Measurements from ENCODE around the gene HDHD3. TPM values are rescaled to one million over a fixed set of nuclear protein-coding genes. Genes with fewer than 3 reads are reported as not detected.
A peak's percentile ranks its signal among the peaks of the same experiment; 100 is the strongest.

The HDHD3 gene
- total RNA-seq, 1 experiment from 2014 or later = 11.6 TPM

GRCh38 chr9:113364951-113365350 is 11.8 kb downstream of the HDHD3 start:
- H3K4me3 ChIP-seq (ENCODE audit: low read length) = no peak overlapping the region
- H2AFZ ChIP-seq (ENCODE audit: low read length) = no peak overlapping the region
- H3K79me2 ChIP-seq (ENCODE audit: low read length) = no peaks in the 10 kb centered on the region
- H3K27ac ChIP-seq (ENCODE audit: low read length) = no peak overlapping the region
- H3K9me2 ChIP-seq (replicated peaks; ENCODE audit: insufficient read depth, low read length) = no peaks in the 10 kb centered on the region
- H3K9me3 ChIP-seq (ENCODE audit: low read length) = no peaks in the 10 kb centered on the region
- no peaks in the 10 kb centered on the region for H3K27me3 ChIP-seq (ENCODE audit: low read length)
- H4K20me1 ChIP-seq (ENCODE audit: insufficient read depth, low read depth, low read length) = no peaks in the 10 kb centered on the region
- H3K9ac ChIP-seq (ENCODE audit: low read length) = no peak overlapping the region
- no peaks in the 10 kb centered on the region for H3K36me3 ChIP-seq (ENCODE audit: insufficient read depth, low read length)
- H3K4me2 ChIP-seq (ENCODE audit: low read depth, low read length, poor library complexity, severe bottlenecking) = no peak overlapping the region
- no peak for DNase-seq
- H3K4me1 ChIP-seq (ENCODE audit: low read length) = no peaks in the 10 kb centered on the region

- no peak overlapping the region for H3K4me3 ChIP-seq (ENCODE audit: low read length)
- no peaks in the 10 kb centered on the region for H3K79me2 ChIP-seq (ENCODE audit: low read length)
- H3K36me3 ChIP-seq (ENCODE audit: insufficient read depth, low read length) = no peaks in the 10 kb centered on the region
- no peak overlapping the region for H3K27ac ChIP-seq (ENCODE audit: low read length)
- H3K9me3 ChIP-seq (ENCODE audit: low read length) = no peaks in the 10 kb centered on the region
- H3K9me2 ChIP-seq (replicated peaks; ENCODE audit: insufficient read depth, low read length) = no peaks in the 10 kb centered on the region
- no peaks in the 10 kb centered on the region for H3K27me3 ChIP-seq (ENCODE audit: low read length)
- no peak overlapping the region for H3K9ac ChIP-seq (ENCODE audit: low read length)
- DNase-seq = no peak
- no peak overlapping the region for H2AFZ ChIP-seq (ENCODE audit: low read length)
- H3K4me2 ChIP-seq (ENCODE audit: low read depth, low read length, poor library complexity, severe bottlenecking) = no peak overlapping the region
- no peaks in the 10 kb centered on the region for H3K4me1 ChIP-seq (ENCODE audit: low read length)
- no peaks in the 10 kb centered on the region for H4K20me1 ChIP-seq (ENCODE audit: insufficient read depth, low read depth, low read length)
Observed at GRCh38 chr9:113363336-113363735, 13.4 kb downstream of the HDHD3 start.

- H3K4me1 ChIP-seq (ENCODE audit: low read length) = no peaks in the 10 kb centered on the region
- no peak overlapping the region for H3K4me3 ChIP-seq (ENCODE audit: low read length)
- no peak overlapping the region for H2AFZ ChIP-seq (ENCODE audit: low read length)
- no peaks in the 10 kb centered on the region for H3K79me2 ChIP-seq (ENCODE audit: low read length)
- H3K9me3 ChIP-seq (ENCODE audit: low read length) = no peaks in the 10 kb centered on the region
- no peaks in the 10 kb centered on the region for H3K9me2 ChIP-seq (replicated peaks; ENCODE audit: insufficient read depth, low read length)
- no peak overlapping the region for H3K27ac ChIP-seq (ENCODE audit: low read length)
- no peaks in the 10 kb centered on the region for H4K20me1 ChIP-seq (ENCODE audit: insufficient read depth, low read depth, low read length)
- no peak for DNase-seq
- no peak overlapping the region for H3K4me2 ChIP-seq (ENCODE audit: low read depth, low read length, poor library complexity, severe bottlenecking)
- H3K36me3 ChIP-seq (ENCODE audit: insufficient read depth, low read length) = no peaks in the 10 kb centered on the region
- no peak overlapping the region for H3K9ac ChIP-seq (ENCODE audit: low read length)
- no peaks in the 10 kb centered on the region for H3K27me3 ChIP-seq (ENCODE audit: low read length)
Observed at GRCh38 chr9:113361304-113362018, 15.3 kb downstream of the HDHD3 start.

- no peaks in the 10 kb centered on the region for H3K9me3 ChIP-seq (ENCODE audit: low read length)
- no peak for DNase-seq
- no peaks in the 10 kb centered on the region for H3K27me3 ChIP-seq (ENCODE audit: low read length)
- H2AFZ ChIP-seq (ENCODE audit: low read length) = no peak overlapping the region
- H3K4me1 ChIP-seq (ENCODE audit: low read length) = no peaks in the 10 kb centered on the region
- H3K36me3 ChIP-seq (ENCODE audit: insufficient read depth, low read length) = no peaks in the 10 kb centered on the region
- H4K20me1 ChIP-seq (ENCODE audit: insufficient read depth, low read depth, low read length) = no peaks in the 10 kb centered on the region
- H3K9me2 ChIP-seq (replicated peaks; ENCODE audit: insufficient read depth, low read length) = no peaks in the 10 kb centered on the region
- no peak overlapping the region for H3K27ac ChIP-seq (ENCODE audit: low read length)
- H3K79me2 ChIP-seq (ENCODE audit: low read length) = no peaks in the 10 kb centered on the region
- H3K4me2 ChIP-seq (ENCODE audit: low read depth, low read length, poor library complexity, severe bottlenecking) = no peak overlapping the region
- H3K4me3 ChIP-seq (ENCODE audit: low read length) = no peak overlapping the region
- no peak overlapping the region for H3K9ac ChIP-seq (ENCODE audit: low read length)
Observed at GRCh38 chr9:113360242-113360842, 16.4 kb downstream of the HDHD3 start.

- H3K9me2 ChIP-seq (replicated peaks; ENCODE audit: insufficient read depth, low read length) = no peaks in the 10 kb centered on the region
- no peaks in the 10 kb centered on the region for H3K4me1 ChIP-seq (ENCODE audit: low read length)
- H3K4me2 ChIP-seq (ENCODE audit: low read depth, low read length, poor library complexity, severe bottlenecking) = no peak overlapping the region
Observed at GRCh38 chr9:113359385-113359784, 17.4 kb downstream of the HDHD3 start.

GRCh38 chr9:113356686-113357292 is 20.0 kb downstream of the HDHD3 start:
- no peaks in the 10 kb centered on the region for H3K27me3 ChIP-seq (ENCODE audit: low read length)

More at GRCh38 chr9:113359385-113359784, 17.4 kb downstream of the HDHD3 start:
- Histone ChIP-seq H4K20me1 (ENCODE audit: insufficient read depth, low read depth, low read length) (no peaks in the 10 kb centered on the region), H3K79me2 (ENCODE audit: low read length) (no peaks in the 10 kb centered on the region), H3K9ac (ENCODE audit: low read length) (no peak overlapping the region), H3K27ac (ENCODE audit: low read length) (no peak overlapping the region), H3K27me3 (ENCODE audit: low read length) (no peaks in the 10 kb centered on the region), H3K36me3 (ENCODE audit: insufficient read depth, low read length) (no peaks in the 10 kb centered on the region), H2AFZ (ENCODE audit: low read length) (no peak overlapping the region), H3K4me3 (ENCODE audit: low read length) (no peak overlapping the region), H3K9me3 (ENCODE audit: low read length) (no peaks in the 10 kb centered on the region)
- no peak for DNase-seq

GRCh38 chr9:113355040-113355596 is 21.7 kb downstream of the HDHD3 start:
- H3K9me3 ChIP-seq (ENCODE audit: low read length) = no peaks in the 10 kb centered on the region
- H2AFZ ChIP-seq (ENCODE audit: low read length) = no peak overlapping the region
- H4K20me1 ChIP-seq (ENCODE audit: insufficient read depth, low read depth, low read length) = no peaks in the 10 kb centered on the region
- no peaks in the 10 kb centered on the region for H3K36me3 ChIP-seq (ENCODE audit: insufficient read depth, low read length)
- peaks cover 8% of the 10 kb centered on the region for H3K4me1 ChIP-seq (ENCODE audit: low read length)
- H3K4me2 ChIP-seq (ENCODE audit: low read depth, low read length, poor library complexity, severe bottlenecking) = no peak overlapping the region
- no peaks in the 10 kb centered on the region for H3K79me2 ChIP-seq (ENCODE audit: low read length)
- H3K4me3 ChIP-seq (ENCODE audit: low read length) = no peak overlapping the region
- H3K9ac ChIP-seq (ENCODE audit: low read length) = no peak overlapping the region
- no peaks in the 10 kb centered on the region for H3K9me2 ChIP-seq (replicated peaks; ENCODE audit: insufficient read depth, low read length)
- no peak overlapping the region for H3K27ac ChIP-seq (ENCODE audit: low read length)
- H3K27me3 ChIP-seq (ENCODE audit: low read length) = no peaks in the 10 kb centered on the region
- peak; percentile 51 for DNase-seq

More at GRCh38 chr9:113356686-113357292, 20.0 kb downstream of the HDHD3 start:
- H3K9me2 ChIP-seq (replicated peaks; ENCODE audit: insufficient read depth, low read length) = no peaks in the 10 kb centered on the region
- H3K4me1 ChIP-seq (ENCODE audit: low read length) = no peaks in the 10 kb centered on the region
- H2AFZ ChIP-seq (ENCODE audit: low read length) = no peak overlapping the region
- no peak for DNase-seq
- no peaks in the 10 kb centered on the region for H3K9me3 ChIP-seq (ENCODE audit: low read length)
- no peak overlapping the region for H3K27ac ChIP-seq (ENCODE audit: low read length)
- no peaks in the 10 kb centered on the region for H3K36me3 ChIP-seq (ENCODE audit: insufficient read depth, low read length)
- H3K4me2 ChIP-seq (ENCODE audit: low read depth, low read length, poor library complexity, severe bottlenecking) = no peak overlapping the region
- no peaks in the 10 kb centered on the region for H3K79me2 ChIP-seq (ENCODE audit: low read length)
- no peak overlapping the region for H3K9ac ChIP-seq (ENCODE audit: low read length)
- no peaks in the 10 kb centered on the region for H4K20me1 ChIP-seq (ENCODE audit: insufficient read depth, low read depth, low read length)
- H3K4me3 ChIP-seq (ENCODE audit: low read length) = no peak overlapping the region

GRCh38 chr9:113352411-113352810 is 24.4 kb downstream of the HDHD3 start:
- no peak overlapping the region for H3K4me2 ChIP-seq (ENCODE audit: low read depth, low read length, poor library complexity, severe bottlenecking)

More at GRCh38 chr9:113352411-113352810, 24.4 kb downstream of the HDHD3 start:
- Histone ChIP-seq H4K20me1 (ENCODE audit: insufficient read depth, low read depth, low read length) (no peaks in the 10 kb centered on the region), H3K79me2 (ENCODE audit: low read length) (no peaks in the 10 kb centered on the region), H3K27me3 (ENCODE audit: low read length) (no peaks in the 10 kb centered on the region), H3K36me3 (ENCODE audit: insufficient read depth, low read length) (no peaks in the 10 kb centered on the region), H3K4me1 (ENCODE audit: low read length) (peaks cover 8% of the 10 kb centered on the region), H2AFZ (ENCODE audit: low read length) (no peak overlapping the region), H3K9ac (ENCODE audit: low read length) (no peak overlapping the region), H3K9me2 (replicated peaks; ENCODE audit: insufficient read depth, low read length) (no peaks in the 10 kb centered on the region), H3K4me3 (ENCODE audit: low read length) (no peak overlapping the region), H3K27ac (ENCODE audit: low read length) (no peak overlapping the region), H3K9me3 (ENCODE audit: low read length) (no peaks in the 10 kb centered on the region)
- no peak for DNase-seq
